ENCODE results near the gene LRMDA. TPM values are rescaled to one million over a fixed set of nuclear protein-coding genes. Genes with fewer than 3 reads are reported as not detected.
A peak's percentile ranks its signal among the peaks of the same experiment; 100 is the strongest.

LRMDA gene
- total RNA-seq, 1 experiment from 2014 or later, result 7.9 TPM

GRCh38 chr10:76085002-76085816 is 653.8 kb downstream of the LRMDA start:
- no peak for DNase-seq (ENCODE audit: low read depth)

DNA sequence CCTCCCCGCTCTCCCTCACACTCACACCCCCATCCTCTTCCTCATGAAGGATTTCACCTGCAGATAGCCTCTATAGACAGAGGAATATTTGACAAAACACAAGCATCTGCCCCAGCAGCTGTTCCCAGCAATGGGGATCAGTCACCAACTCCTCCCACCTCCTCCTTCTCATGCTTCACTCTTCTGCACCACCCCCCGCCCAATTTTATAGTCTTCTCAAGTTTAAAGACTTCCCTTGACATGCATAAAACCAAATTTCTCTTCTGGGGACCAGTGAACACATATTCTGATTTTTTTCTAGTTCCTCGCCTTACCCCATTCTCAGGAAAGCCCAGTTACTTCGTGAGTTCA is 654.4 kb downstream of the LRMDA start:
- no peak for DNase-seq (ENCODE audit: low read depth)

GRCh38 chr10:76086170-76086760 is 654.8 kb downstream of the LRMDA start:
- DNase-seq (ENCODE audit: low read depth), result no peak

DNA sequence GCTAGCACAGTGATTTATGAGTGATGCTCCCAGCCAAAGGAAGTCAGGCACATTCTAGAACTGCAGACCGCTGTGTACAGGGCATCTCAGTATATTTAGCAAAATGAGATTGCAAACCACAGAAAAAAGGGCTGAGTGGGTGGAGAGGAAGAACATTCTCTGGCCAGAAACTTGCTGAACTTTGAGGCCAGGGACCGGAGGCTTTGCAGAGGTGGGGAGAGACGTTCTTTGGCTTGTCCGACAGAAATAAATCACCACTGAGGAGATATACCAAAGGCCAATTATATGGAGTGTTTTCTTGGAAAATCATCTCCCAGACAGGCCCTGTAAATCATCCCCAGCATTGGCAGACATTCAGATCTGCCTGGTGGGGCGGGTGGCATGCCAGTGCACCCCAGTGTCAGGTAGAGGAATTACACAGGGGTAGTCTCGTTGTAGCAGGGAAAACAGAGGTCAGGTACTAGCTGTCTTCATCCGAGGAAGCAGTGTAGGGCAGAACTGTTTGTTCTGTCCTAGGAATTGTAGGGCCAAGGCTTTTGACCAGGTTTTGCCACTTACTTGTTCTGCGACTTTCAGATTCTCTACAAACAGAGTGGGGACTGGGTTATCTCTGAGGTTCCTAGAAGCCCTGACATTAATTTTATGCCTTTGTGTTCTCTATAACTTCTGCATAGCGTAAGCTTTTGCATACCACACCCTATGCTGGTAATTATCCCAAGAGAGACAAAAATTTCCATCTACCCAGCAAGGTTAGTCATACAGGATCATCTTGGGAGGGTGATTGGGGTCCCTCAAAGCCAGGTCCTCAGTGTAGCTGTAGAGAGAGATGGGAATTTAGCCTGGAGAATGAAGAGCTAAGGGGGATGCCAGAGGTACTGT is 655.6 kb downstream of the LRMDA start:
- DNase-seq (ENCODE audit: low read depth), result peak; percentile 92

DNA sequence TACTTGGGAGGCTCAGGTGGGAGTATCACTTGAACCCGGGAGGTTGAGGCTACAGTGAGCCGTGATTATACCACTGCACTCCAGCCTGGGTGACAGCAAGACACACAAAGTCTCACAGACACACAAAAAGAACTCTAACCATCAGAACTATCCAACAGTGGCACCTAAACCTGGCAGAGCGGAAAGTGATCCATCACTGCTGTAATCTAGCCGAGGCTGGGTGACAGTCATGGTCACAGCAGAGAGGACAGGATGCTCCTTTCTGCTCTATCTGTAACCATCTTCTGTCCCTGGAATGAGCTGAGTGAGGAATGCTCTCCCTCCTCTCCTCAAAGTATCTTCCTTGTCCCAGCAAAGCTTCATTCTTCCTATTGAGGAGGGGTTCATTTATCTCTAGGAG is 656.6 kb downstream of the LRMDA start:
- no peak for DNase-seq (ENCODE audit: low read depth)

DNA sequence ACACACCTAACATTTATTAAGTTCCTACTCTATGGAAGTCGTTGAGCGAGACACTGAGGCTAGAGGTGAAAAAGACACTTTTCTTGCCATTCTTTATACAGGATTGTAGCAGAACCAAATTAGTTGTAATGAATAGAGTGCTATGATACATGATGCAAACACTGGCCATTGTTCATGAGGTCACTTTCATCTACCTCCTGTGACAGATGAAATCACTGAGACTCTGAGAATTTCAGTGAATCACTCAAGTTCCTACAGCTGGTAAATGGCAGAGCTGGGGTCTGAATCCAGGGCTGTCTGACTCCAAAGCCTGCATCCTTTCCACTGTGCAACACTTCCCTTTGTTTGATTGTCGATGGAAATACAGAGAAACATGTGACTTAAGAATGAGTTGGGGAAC is 657.6 kb downstream of the LRMDA start:
- peak; percentile 34 for DNase-seq (ENCODE audit: low read depth)

- peak; percentile 27 for DNase-seq (ENCODE audit: low read depth)
These were observed 658.2 kb downstream of the LRMDA start for GRCh38 chr10:76089556-76090180.

GRCh38 chr10:76091926-76092325 is 660.5 kb downstream of the LRMDA start:
- DNase-seq (ENCODE audit: low read depth), result no peak

GRCh38 chr10:76106611-76107010 is 675.2 kb downstream of the LRMDA start:
- DNase-seq (ENCODE audit: low read depth), result no peak

- DNase-seq (ENCODE audit: low read depth), result no peak
These were observed 677.3 kb downstream of the LRMDA start for GRCh38 chr10:76108563-76109359.

DNA sequence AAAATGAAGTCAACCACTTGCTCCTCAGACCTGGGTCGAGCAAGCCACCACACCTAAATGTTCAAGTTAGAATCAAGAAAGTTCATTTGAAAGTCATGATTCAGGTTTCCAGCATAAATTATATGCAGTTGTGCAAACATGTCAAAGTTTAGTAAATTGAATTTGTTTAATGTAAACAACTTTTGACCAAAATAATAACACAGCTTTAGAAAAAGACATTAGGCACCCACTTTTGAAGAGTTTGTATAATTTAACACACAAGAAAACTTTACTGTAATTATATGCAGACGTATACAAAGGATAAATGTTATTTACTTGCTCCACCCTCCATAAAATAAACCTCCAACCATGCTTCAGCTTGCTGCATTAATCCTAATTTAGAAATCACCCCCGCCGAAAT is 680.0 kb downstream of the LRMDA start:
- no peak for DNase-seq (ENCODE audit: low read depth)

- no peak for DNase-seq (ENCODE audit: low read depth)
These were observed 680.8 kb downstream of the LRMDA start for GRCh38 chr10:76111986-76112825.

DNA sequence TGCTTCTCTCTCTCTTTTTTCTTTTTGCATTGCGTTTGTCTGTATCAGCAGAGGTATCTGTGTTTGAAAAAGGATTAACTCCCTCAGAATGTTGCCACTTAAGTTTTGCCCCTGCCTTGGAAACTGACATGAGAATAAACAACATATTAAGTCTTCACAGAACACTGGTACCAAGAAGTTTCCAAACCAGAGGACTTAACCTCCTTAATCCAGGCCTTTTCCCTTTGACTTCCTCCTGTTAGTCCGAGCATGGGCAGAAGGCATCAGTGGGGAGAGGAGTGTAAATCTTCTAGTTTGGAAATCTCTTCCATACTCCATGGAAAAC is 681.4 kb downstream of the LRMDA start:
- DNase-seq (ENCODE audit: low read depth), result no peak

GRCh38 chr10:76113952-76114351 is 682.5 kb downstream of the LRMDA start:
- peak; percentile 45 for DNase-seq (ENCODE audit: low read depth)

GRCh38 chr10:76114581-76115001 is 683.2 kb downstream of the LRMDA start:
- no peak for DNase-seq (ENCODE audit: low read depth)

DNA sequence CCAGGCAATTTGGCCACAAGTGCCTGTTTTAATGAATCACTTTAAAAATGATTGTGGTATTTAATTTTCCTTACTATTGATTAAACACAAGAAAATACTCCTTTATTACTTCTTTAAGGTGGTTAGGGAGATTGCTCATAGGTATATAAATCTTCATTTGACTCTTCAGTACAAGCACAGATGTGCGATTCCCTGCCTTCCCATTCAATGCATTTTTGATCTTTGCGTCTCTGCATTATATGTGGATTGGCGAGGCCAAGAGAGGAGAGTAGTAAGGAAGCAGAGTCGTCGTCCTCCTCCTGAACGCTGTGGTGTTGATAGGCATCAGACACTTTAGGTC is 683.7 kb downstream of the LRMDA start:
- no peak for DNase-seq (ENCODE audit: low read depth)

GRCh38 chr10:76115471-76116155 is 684.2 kb downstream of the LRMDA start:
- DNase-seq (ENCODE audit: low read depth), result peak; percentile 44

DNA sequence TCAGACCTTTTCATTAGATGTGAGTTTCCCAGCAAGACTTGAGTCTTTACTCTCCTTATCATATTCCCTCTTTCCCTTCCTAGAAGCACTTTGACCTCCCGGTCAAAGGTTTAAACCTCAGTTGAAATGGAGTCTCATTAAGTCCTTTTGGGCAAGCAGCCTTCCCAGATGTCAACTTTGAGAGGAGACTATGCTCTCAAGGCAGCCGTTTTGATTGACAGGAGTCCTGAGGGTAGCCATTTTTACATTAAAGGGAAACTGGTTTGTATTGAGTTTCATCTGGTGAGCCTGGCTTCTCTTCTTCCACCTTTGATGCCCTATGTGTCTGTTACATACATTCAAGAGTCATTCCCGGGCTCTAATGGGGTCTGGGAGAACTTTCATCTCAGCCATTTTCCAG is 685.1 kb downstream of the LRMDA start:
- no peak for DNase-seq (ENCODE audit: low read depth)

GRCh38 chr10:76117949-76118348 is 686.5 kb downstream of the LRMDA start:
- DNase-seq (ENCODE audit: low read depth), result peak; percentile 84

GRCh38 chr10:76119036-76119435 is 687.6 kb downstream of the LRMDA start:
- DNase-seq (ENCODE audit: low read depth), result no peak

All from RPMI7951 (cell line).